ENCODE measurements around the gene PHF1. TPM values are rescaled to one million over a fixed set of nuclear protein-coding genes. Genes with fewer than 3 reads are reported as not detected.
A peak's percentile ranks its signal among the peaks of the same experiment; 100 is the strongest.

The PHF1 gene
- total RNA-seq, 1 donor from 2014 or later: 83.4 TPM

GRCh38 chr6:33419580-33420490 lies 9.0 kb downstream of the PHF1 start, which contains the start of gene SYNGAP1:
SYNGAP1 (plus strand) TSS chr6:33420065; CDS start chr6:33420265, 200 bp downstream.
- Mint-ChIP-seq H3K27me3 (no peaks in the 10 kb centered on the region), H3K27ac (peak within 1 kb of the TSS; percentile 96), H3K9me3 (no peaks in the 10 kb centered on the region), H3K4me1 (peaks cover 60% of the 10 kb centered on the region), H3K4me3 (peak within 1 kb of the TSS; percentile 32), H3K36me3 (ENCODE audit: low read depth) (peaks cover 19% of the 10 kb centered on the region)
- intact Hi-C loops (cut with micrococcal nuclease): loop anchor here (5.0 to 10.0 kb wide), 2 partner anchors 415 to 578 kb away; partner anchors contain the start of genes HLA-DOA and PSMB8
- no peak for DNase-seq
- ChIA-PET POLR2A (interaction anchor here (1.4 to 5.9 kb wide), 6 partner anchors 9 to 151 kb away, joined by 3 to 28 read pairs (median 14); partner anchors contain the start of genes B3GALT4, PHF1, RPS18 and VPS52), CTCF (interaction anchor here (0.6 to 2.3 kb wide), 2 partner anchors 11 to 31 kb away, joined by 3 to 9 read pairs; no protein-coding TSS in a partner anchor)
- no peak for TF ChIP-seq CTCF (IDR thresholded peaks at IDR 0.05)
- ATAC-seq (ENCODE audit: low read depth): no peak

- POLR2A ChIA-PET: interaction anchor here (0.6 kb wide), 1 partner anchor 10 kb away, joined by 4 read pairs; the partner anchor contains the start of gene PHF1
- no peaks in the 10 kb centered on the region for H3K9me3 Mint-ChIP-seq
- no peak overlapping the region for H3K4me3 Mint-ChIP-seq
- peaks cover 60% of the 10 kb centered on the region for H3K4me1 Mint-ChIP-seq
- H3K27me3 Mint-ChIP-seq: no peaks in the 10 kb centered on the region
- CTCF ChIA-PET: interaction anchor here (0.6 kb wide), 1 partner anchor 31 kb away, joined by 3 read pairs; no protein-coding TSS in a partner anchor
- ATAC-seq (ENCODE audit: low read depth) (no peak), DNase-seq (no peak)
- TF ChIP-seq CTCF (IDR thresholded peaks at IDR 0.05): no peak
- peak overlapping the region; percentile 21 for H3K27ac Mint-ChIP-seq
- peaks cover 10% of the 10 kb centered on the region for H3K36me3 Mint-ChIP-seq (ENCODE audit: low read depth)
- intact Hi-C loops (cut with micrococcal nuclease): no loop called here
Observed at GRCh38 chr6:33420491-33421343, 9.9 kb downstream of the PHF1 start.

GRCh38 chr6:33421344-33421643 lies 10.5 kb downstream of the PHF1 start:
- ChIA-PET CTCF (no interaction called here), POLR2A (no interaction called here)
- no peak overlapping the region for H3K4me3 Mint-ChIP-seq
- peaks cover 58% of the 10 kb centered on the region for H3K4me1 Mint-ChIP-seq
- peak overlapping the region; percentile 21 for H3K27ac Mint-ChIP-seq
- intact Hi-C loops (cut with micrococcal nuclease): no loop called here
- no peak for ATAC-seq (ENCODE audit: low read depth)
- H3K9me3 Mint-ChIP-seq: no peaks in the 10 kb centered on the region
- no peaks in the 10 kb centered on the region for H3K27me3 Mint-ChIP-seq
- no peak for DNase-seq
- H3K36me3 Mint-ChIP-seq (ENCODE audit: low read depth): peaks cover 6% of the 10 kb centered on the region
- no peak for TF ChIP-seq CTCF (IDR thresholded peaks at IDR 0.05)

GRCh38 chr6:33423777-33424176 lies 13.0 kb downstream of the PHF1 start:
- Mint-ChIP-seq H3K27ac (peak overlapping the region; percentile 8), H3K36me3 (ENCODE audit: low read depth) (no peaks in the 10 kb centered on the region), H3K4me1 (peaks cover 55% of the 10 kb centered on the region), H3K9me3 (no peaks in the 10 kb centered on the region), H3K4me3 (peak overlapping the region; percentile 29), H3K27me3 (no peaks in the 10 kb centered on the region)
- CTCF ChIA-PET: no interaction called here
- no peak for DNase-seq
- POLR2A ChIA-PET: interaction anchor here (3.2 to 3.8 kb wide), 2 partner anchors 7 to 13 kb away, joined by 22 to 31 read pairs; partner anchors contain the start of genes CUTA and PHF1
- ATAC-seq (ENCODE audit: low read depth): no peak
- intact Hi-C loops (cut with micrococcal nuclease): no loop called here
- no peak for TF ChIP-seq CTCF (IDR thresholded peaks at IDR 0.05)
